SK-N-MC (cell line): ENCODE results near the gene GPR39.

Experiments used
- DNase-seq: peaks from one replicate; pipeline ENCODE4 v3.0.0-alpha.2; 2011; ENCODE audit warnings: low read depth, low spot score
- H3K27ac ChIP-seq: fragments of 200-600 bp; sonication (generic); 2 replicates; pipeline ENCODE4 v1.5.1; 2016; ENCODE audit warnings: mixed run types
- H3K36me3 ChIP-seq: fragments of 200-600 bp; sonication (generic); 2 replicates; pipeline ENCODE4 v1.6.1; 2017; ENCODE audit warnings: antibody characterized with exemption, low read length, mixed read lengths; ENCODE audit not compliant: insufficient read depth
- H3K4me3 ChIP-seq: fragments of 200-600 bp; sonication (generic); 2 replicates; pipeline ENCODE4 v1.5.1; 2016
- H3K9ac ChIP-seq: fragments of 200-600 bp; sonication (generic); 2 replicates; pipeline ENCODE4 v1.8.0; 2017; ENCODE audit warnings: mixed run types, mixed read lengths; ENCODE audit not compliant: insufficient read length
- H3K9me3 ChIP-seq: fragments of 200-600 bp; sonication (generic); 2 replicates; pipeline ENCODE4 v1.6.1; 2017; ENCODE audit warnings: low read depth, mild to moderate bottlenecking, antibody characterized with exemption, low read length, moderate library complexity, mixed read lengths
- EZH2 ChIP-seq: fragments of 200-600 bp; sonication (generic); IDR thresholded peaks from one replicate; pipeline ENCODE4 v1.6.1; 2017; ENCODE audit warnings: antibody characterized with exemption
- FOXP2 ChIP-seq: optimal IDR thresholded peaks from 2 replicates; pipeline ENCODE3; 2011; ENCODE audit warnings: mild to moderate bottlenecking, moderate library complexity; ENCODE audit not compliant: insufficient read depth; ENCODE audit errors: extremely low read length, control extremely low read depth
- POLR2AphosphoS5 ChIP-seq: IDR thresholded peaks from 2 replicates; pipeline ENCODE4 v1.6.1; 2012; ENCODE audit warnings: mild to moderate bottlenecking, low read depth, low read length, borderline replicate concordance

Gene GPR39

GRCh38 chr2:132401326-132401725, 15.3 kb upstream of the GPR39 start:
- no peak for TF ChIP-seq FOXP2
- TF ChIP-seq POLR2AphosphoS5, result no peak
- TF ChIP-seq EZH2, result no peak
- H3K4me3 ChIP-seq, result no peak overlapping the region
- no peak for DNase-seq

GRCh38 chr2:132403146-132403545, 13.5 kb upstream of the GPR39 start:
- Histone ChIP-seq H3K36me3 (no peaks in the 10 kb centered on the region; the same call in 1 of the 2 replicates), H3K4me3 (no peak overlapping the region), H3K9me3 (no peaks in the 10 kb centered on the region; the same call in 1 of the 2 replicates), H3K27ac (peak overlapping the region; percentile 97), H3K9ac (no peak overlapping the region)
- no peak for DNase-seq
- TF ChIP-seq EZH2 (no peak), POLR2AphosphoS5 (no peak), FOXP2 (no peak)

More at GRCh38 chr2:132401326-132401725, 15.3 kb upstream of the GPR39 start:
- H3K36me3 ChIP-seq, result no peaks in the 10 kb centered on the region; the same call in 1 of the 2 replicates
- H3K27ac ChIP-seq, result no peak overlapping the region
- H3K9ac ChIP-seq, result no peak overlapping the region
- no peaks in the 10 kb centered on the region; the same call in 1 of the 2 replicates for H3K9me3 ChIP-seq

- Histone ChIP-seq H3K9me3 (no peaks in the 10 kb centered on the region; the same call in 1 of the 2 replicates), H3K36me3 (no peaks in the 10 kb centered on the region; the same call in 1 of the 2 replicates), H3K4me3 (0 out of 2 replicates have a peak overlapping the region, but pooled peaks have one; percentile 14), H3K27ac (peak overlapping the region; percentile 97), H3K9ac (peak overlapping the region; percentile 56)
- no peak for TF ChIP-seq EZH2
- no peak for TF ChIP-seq POLR2AphosphoS5
- no peak for TF ChIP-seq FOXP2
- DNase-seq, result no peak
Observed at GRCh38 chr2:132404056-132404455, 12.5 kb upstream of the GPR39 start.

- Histone ChIP-seq H3K27ac (no peak overlapping the region), H3K36me3 (no peaks in the 10 kb centered on the region; the same call in 1 of the 2 replicates), H3K9me3 (no peaks in the 10 kb centered on the region; the same call in 1 of the 2 replicates), H3K4me3 (no peak overlapping the region), H3K9ac (no peak overlapping the region)
- TF ChIP-seq FOXP2, result no peak
- no peak for TF ChIP-seq EZH2
- TF ChIP-seq POLR2AphosphoS5, result no peak
- no peak for DNase-seq
Observed at GRCh38 chr2:132407784-132408183, 8.8 kb upstream of the GPR39 start.

GRCh38 chr2:132412021-132412420, 4.6 kb upstream of the GPR39 start:
- Histone ChIP-seq H3K27ac (0 out of 2 replicates have a peak overlapping the region, but pooled peaks have one; percentile 4), H3K4me3 (no peak overlapping the region), H3K36me3 (no peaks in the 10 kb centered on the region), H3K9ac (no peak overlapping the region), H3K9me3 (no peaks in the 10 kb centered on the region)
- no peak for TF ChIP-seq EZH2
- TF ChIP-seq POLR2AphosphoS5, result no peak
- no peak for TF ChIP-seq FOXP2
- no peak for DNase-seq

- no peak for DNase-seq
- no peak overlapping the region for H3K9ac ChIP-seq
- no peaks in the 10 kb centered on the region for H3K36me3 ChIP-seq
- no peak for TF ChIP-seq POLR2AphosphoS5
- no peak for TF ChIP-seq FOXP2
- no peak for TF ChIP-seq EZH2
- no peaks in the 10 kb centered on the region for H3K9me3 ChIP-seq
- no peak overlapping the region for H3K4me3 ChIP-seq
- no peak overlapping the region for H3K27ac ChIP-seq
Observed at GRCh38 chr2:132414081-132414480, 2.5 kb upstream of the GPR39 start.

GRCh38 chr2:132415256-132415914, 1.2 kb upstream of the GPR39 start:
- TF ChIP-seq FOXP2 (no peak), EZH2 (no peak), POLR2AphosphoS5 (no peak)
- Histone ChIP-seq H3K9ac (peak overlapping the region; percentile 69), H3K4me3 (peak overlapping the region; percentile 87)

DNA sequence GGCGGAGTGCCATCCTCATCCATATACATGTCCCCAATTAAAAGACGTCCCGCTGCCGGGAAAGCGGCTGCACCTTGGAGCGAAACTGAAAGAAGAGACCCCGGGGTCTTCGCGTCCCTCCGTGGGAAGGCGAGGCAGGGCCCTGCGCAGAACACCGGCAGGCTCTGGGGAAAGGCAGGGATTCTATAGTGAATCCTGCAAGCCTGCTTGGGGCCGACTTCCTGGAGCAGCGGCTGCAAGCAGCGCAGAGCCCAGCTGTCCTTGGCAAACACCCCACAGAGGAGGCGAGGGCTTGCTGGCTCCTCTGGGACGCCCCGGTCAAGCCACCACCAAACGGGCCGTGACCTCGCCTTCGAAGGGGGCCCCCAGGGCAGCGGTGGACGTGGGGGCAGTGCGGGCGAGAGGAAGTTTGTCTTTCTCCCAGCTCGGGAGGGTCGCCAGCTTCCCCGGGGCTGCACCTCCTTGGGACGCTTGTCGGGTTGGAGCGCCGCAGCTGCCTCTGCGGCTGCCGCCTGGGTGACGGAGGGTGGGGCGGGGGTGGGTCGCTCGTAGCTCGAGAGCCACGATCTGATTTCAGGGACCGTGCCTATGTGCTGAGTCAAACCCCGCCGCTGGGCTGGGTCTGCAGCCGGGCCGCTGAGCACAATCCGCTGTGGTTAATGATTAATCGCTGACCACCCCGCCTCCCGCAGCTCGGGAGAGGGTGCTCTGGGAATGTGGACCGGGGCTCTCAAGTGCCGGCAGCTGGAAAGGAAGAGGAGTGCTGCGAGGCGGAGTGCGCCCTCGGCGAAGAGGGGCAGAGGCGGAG, 486 bp upstream of the GPR39 start:
- Histone ChIP-seq H3K4me3 (peak overlapping the region; percentile 87), H3K9me3 (no peaks in the 10 kb centered on the region), H3K36me3 (no peaks in the 10 kb centered on the region), H3K9ac (peak overlapping the region; percentile 69), H3K27ac (peak overlapping the region; percentile 84)
- no peak for DNase-seq
- TF ChIP-seq POLR2AphosphoS5 (peak; percentile 77), FOXP2 (no peak), EZH2 (no peak)

More at GRCh38 chr2:132415256-132415914, 1.2 kb upstream of the GPR39 start:
- Histone ChIP-seq H3K9me3 (no peaks in the 10 kb centered on the region), H3K27ac (peak overlapping the region; percentile 84), H3K36me3 (no peaks in the 10 kb centered on the region)
- no peak for DNase-seq
